Measurements from ENCODE around the gene DMD.

Gene DMD

GRCh38 chrX:33014086-33014485, 197.3 kb downstream of the DMD start:
- H3K4me3 ChIP-seq (ENCODE audit: low read depth, low read length), result no peak overlapping the region
- no peak for TF ChIP-seq CTCF (IDR thresholded peaks at IDR 0.05; ENCODE audit: insufficient read depth, low read depth, low read length, missing control alignments)
- DNase-seq (ENCODE audit: low read depth), result no peak

GRCh38 chrX:33001107-33001506, 210.2 kb downstream of the DMD start:
- no peak for TF ChIP-seq CTCF (IDR thresholded peaks at IDR 0.05; ENCODE audit: insufficient read depth, low read depth, low read length, missing control alignments)
- no peak for DNase-seq (ENCODE audit: low read depth)
- H3K4me3 ChIP-seq (ENCODE audit: low read depth, low read length), result no peak overlapping the region

- DNase-seq (ENCODE audit: low read depth), result no peak
- no peak for TF ChIP-seq CTCF (IDR thresholded peaks at IDR 0.05; ENCODE audit: insufficient read depth, low read depth, low read length, missing control alignments)
- no peak overlapping the region for H3K4me3 ChIP-seq (ENCODE audit: low read depth, low read length)
These were observed 212.6 kb downstream of the DMD start for GRCh38 chrX:32998776-32999175.

- TF ChIP-seq CTCF (IDR thresholded peaks at IDR 0.05; ENCODE audit: insufficient read depth, low read depth, low read length, missing control alignments), result no peak
These were observed 215.9 kb downstream of the DMD start for GRCh38 chrX:32995427-32995826.

GRCh38 chrX:32987142-32987541, 224.2 kb downstream of the DMD start:
- no peak for TF ChIP-seq CTCF (IDR thresholded peaks at IDR 0.05; ENCODE audit: insufficient read depth, low read depth, low read length, missing control alignments)
- no peak for DNase-seq (ENCODE audit: low read depth)
- H3K4me3 ChIP-seq (ENCODE audit: low read depth, low read length), result no peak overlapping the region

More at GRCh38 chrX:32995427-32995826, 215.9 kb downstream of the DMD start:
- DNase-seq (ENCODE audit: low read depth), result no peak
- no peak overlapping the region for H3K4me3 ChIP-seq (ENCODE audit: low read depth, low read length)

- TF ChIP-seq CTCF (IDR thresholded peaks at IDR 0.05; ENCODE audit: insufficient read depth, low read depth, low read length, missing control alignments), result no peak
- no peak overlapping the region for H3K4me3 ChIP-seq (ENCODE audit: low read depth, low read length)
- DNase-seq (ENCODE audit: low read depth), result no peak
These were observed 225.8 kb downstream of the DMD start for GRCh38 chrX:32985544-32985943.

- H3K4me3 ChIP-seq (ENCODE audit: low read depth, low read length), result no peak overlapping the region
- TF ChIP-seq CTCF (IDR thresholded peaks at IDR 0.05; ENCODE audit: insufficient read depth, low read depth, low read length, missing control alignments), result no peak
- DNase-seq (ENCODE audit: low read depth), result no peak
These were observed 244.5 kb downstream of the DMD start for GRCh38 chrX:32966821-32967355.
